Measurements from ENCODE around the gene SCG3.

DNA sequence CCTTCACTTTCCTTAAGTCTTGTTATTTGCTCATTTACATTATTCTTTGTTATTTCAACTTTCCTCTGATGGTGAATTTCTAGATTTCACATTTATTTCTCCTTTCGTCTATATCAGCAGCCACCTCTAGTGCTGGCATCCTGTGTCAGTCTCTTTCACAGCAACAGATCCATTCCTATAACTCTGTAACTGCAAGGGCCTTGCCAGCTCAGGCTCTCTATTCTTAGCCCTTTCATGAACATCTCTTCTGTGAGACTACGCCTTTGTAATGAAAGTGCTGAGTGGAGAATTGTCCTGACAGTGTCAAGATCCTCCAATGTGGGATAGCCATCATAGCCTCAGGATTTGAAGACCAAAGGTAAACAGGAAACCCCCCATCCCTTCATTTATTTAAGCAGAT, 3.9 kb upstream of the SCG3 start:
- TF ChIP-seq, protein P1, sequence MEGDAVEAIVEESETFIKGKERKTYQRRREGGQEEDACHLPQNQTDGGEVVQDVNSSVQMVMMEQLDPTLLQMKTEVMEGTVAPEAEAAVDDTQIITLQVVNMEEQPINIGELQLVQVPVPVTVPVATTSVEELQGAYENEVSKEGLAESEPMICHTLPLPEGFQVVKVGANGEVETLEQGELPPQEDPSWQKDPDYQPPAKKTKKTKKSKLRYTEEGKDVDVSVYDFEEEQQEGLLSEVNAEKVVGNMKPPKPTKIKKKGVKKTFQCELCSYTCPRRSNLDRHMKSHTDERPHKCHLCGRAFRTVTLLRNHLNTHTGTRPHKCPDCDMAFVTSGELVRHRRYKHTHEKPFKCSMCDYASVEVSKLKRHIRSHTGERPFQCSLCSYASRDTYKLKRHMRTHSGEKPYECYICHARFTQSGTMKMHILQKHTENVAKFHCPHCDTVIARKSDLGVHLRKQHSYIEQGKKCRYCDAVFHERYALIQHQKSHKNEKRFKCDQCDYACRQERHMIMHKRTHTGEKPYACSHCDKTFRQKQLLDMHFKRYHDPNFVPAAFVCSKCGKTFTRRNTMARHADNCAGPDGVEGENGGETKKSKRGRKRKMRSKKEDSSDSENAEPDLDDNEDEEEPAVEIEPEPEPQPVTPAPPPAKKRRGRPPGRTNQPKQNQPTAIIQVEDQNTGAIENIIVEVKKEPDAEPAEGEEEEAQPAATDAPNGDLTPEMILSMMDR (IDR thresholded peaks at IDR 0.05): no peak
- no peak for TF ChIP-seq EZH2 (IDR thresholded peaks at IDR 0.05; ENCODE audit: borderline replicate concordance, insufficient read depth, low read depth, low read length, poor library complexity, severe bottlenecking)
